ENCODE measurements around the gene PRKAA1.

PRKAA1 gene

DNA sequence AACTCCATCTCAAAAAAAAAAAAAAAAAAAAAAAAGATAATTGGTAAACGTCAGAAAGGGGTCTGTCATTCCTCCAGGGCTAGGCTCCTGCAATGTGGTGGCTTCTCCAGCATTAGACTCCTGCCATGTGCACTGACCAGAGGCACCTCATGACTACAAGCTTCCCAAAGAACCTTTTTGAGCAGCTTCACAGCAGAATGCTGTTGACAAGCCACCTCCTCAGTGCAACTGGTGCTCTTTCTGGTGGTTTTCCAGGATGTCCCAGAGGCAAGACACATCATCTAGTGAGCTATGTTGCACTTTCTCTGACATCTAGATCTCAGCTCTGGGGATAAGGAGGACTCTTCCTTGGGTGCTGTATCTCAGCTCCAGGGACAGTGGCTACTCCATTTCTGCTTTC is 25.3 kb upstream of the PRKAA1 start:
- TF ChIP-seq, protein P1, sequence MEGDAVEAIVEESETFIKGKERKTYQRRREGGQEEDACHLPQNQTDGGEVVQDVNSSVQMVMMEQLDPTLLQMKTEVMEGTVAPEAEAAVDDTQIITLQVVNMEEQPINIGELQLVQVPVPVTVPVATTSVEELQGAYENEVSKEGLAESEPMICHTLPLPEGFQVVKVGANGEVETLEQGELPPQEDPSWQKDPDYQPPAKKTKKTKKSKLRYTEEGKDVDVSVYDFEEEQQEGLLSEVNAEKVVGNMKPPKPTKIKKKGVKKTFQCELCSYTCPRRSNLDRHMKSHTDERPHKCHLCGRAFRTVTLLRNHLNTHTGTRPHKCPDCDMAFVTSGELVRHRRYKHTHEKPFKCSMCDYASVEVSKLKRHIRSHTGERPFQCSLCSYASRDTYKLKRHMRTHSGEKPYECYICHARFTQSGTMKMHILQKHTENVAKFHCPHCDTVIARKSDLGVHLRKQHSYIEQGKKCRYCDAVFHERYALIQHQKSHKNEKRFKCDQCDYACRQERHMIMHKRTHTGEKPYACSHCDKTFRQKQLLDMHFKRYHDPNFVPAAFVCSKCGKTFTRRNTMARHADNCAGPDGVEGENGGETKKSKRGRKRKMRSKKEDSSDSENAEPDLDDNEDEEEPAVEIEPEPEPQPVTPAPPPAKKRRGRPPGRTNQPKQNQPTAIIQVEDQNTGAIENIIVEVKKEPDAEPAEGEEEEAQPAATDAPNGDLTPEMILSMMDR (IDR thresholded peaks at IDR 0.05; ENCODE audit: borderline replicate concordance, insufficient read depth, low read depth, low read length): no peak
- H3K4me3 ChIP-seq (ENCODE audit: low read depth, low read length): no peak overlapping the region

DNA sequence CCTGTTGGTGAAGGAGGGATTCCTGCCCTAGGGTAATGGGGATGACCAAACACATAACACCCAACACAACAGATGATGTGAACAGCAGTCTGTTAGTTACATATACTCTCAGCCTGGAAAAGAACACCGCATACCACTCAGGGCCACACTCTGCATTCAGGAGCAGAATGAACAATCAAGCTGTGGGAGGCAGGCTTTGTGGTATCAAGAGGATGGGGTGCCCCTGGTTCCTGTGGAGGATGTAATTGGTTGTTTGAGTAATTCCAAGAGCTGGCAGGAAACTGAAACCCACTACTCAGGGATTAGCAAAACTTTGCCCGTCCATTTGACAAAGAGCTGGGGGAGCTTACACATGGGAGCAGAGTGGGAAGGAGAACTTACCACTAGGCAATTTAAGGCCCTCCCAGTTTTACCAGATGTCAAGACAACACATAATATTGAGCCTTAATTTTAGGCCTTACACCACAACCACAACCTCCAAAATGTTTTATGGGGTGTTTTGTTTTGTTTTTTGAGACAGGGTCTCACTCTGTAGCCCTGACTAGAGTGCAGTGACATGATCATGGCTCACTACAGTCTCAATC is 15.6 kb upstream of the PRKAA1 start:
- TF ChIP-seq, protein P1 (IDR thresholded peaks at IDR 0.05; ENCODE audit: borderline replicate concordance, insufficient read depth, low read depth, low read length): no peak
- H3K4me3 ChIP-seq (ENCODE audit: low read depth, low read length): no peak overlapping the region

DNA sequence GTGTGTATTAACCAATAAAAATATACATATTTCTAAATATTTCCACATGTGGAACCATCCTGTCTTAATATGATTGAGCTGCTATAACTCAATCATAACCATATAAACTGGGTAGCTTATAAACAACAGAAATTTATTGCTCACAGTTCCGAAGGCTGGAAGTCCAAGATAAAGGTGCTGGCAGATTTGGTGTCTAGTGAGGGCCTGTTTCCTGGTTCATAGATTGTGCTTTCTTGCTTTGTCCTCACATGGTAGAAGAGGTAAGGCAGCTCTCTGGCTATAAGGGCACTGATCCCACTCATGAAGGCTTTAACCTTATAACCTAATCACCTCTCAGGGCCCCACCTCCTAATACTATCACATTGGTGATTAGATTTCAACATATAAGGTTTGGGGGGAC is 14.0 kb upstream of the PRKAA1 start:
- TF ChIP-seq, protein P1 (IDR thresholded peaks at IDR 0.05; ENCODE audit: borderline replicate concordance, insufficient read depth, low read depth, low read length): no peak
- no peak overlapping the region for H3K4me3 ChIP-seq (ENCODE audit: low read depth, low read length)

DNA sequence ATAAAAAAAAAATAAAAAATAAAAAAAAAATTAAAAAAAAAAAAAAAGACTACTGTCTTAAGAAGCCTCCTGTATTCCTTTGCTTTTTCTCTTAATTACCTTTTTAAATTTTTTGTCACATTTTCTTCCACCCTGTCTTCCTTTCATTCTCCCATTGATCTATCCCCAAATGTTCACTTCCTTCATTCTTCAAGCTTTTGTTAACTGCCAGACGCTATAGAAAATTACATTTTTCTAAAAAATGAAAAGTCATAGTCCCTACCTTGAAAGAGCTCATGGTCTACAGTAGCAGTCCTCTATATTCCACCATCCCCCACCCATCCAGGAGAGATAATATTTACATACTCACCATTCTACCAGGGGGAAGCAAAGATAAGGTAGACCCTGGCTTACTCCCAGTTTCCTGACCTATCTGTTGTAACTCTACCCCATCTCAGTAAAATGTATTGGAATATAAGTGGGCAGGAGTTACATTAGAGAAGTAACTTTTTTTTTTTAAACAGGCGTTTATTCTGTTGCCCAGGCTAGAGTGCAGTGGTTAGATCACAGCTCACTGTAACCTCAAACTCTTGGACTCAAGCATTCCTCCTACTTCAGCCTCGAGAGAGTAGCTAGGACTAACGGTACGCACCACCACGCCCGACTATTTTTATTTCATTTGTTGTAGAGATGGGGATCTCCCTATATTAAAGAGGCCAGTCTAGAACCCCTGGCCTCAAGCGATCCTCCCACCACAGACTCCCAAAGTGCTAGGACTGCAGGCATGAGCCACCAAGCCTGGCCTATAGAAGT is 3.8 kb upstream of the PRKAA1 start:
- TF ChIP-seq, protein P1 (IDR thresholded peaks at IDR 0.05; ENCODE audit: borderline replicate concordance, insufficient read depth, low read depth, low read length): no peak
- no peak overlapping the region for H3K4me3 ChIP-seq (ENCODE audit: low read depth, low read length)

DNA sequence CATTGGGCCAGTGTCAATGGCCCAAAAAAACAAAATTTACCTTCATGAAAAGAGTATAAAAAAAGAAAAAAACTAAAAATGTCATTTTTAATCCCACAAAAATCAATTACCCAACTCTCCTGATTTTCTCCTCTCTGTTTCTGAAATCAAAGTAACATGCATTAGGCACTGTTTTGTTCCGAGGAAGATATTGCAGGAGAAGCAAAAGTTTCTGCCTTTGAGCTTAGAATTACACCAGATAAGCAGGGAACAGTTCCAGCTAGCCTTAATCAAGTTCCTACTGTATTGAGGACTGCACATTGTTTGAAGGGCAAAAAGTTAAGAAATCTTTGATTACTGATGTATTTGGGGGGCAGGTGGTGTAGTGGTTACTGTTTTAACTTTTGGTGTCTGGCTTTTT is 1.1 kb upstream of the PRKAA1 start:
- H3K4me3 ChIP-seq (ENCODE audit: low read depth, low read length): no peak overlapping the region
- TF ChIP-seq, protein P1 (IDR thresholded peaks at IDR 0.05; ENCODE audit: borderline replicate concordance, insufficient read depth, low read depth, low read length): no peak

DNA sequence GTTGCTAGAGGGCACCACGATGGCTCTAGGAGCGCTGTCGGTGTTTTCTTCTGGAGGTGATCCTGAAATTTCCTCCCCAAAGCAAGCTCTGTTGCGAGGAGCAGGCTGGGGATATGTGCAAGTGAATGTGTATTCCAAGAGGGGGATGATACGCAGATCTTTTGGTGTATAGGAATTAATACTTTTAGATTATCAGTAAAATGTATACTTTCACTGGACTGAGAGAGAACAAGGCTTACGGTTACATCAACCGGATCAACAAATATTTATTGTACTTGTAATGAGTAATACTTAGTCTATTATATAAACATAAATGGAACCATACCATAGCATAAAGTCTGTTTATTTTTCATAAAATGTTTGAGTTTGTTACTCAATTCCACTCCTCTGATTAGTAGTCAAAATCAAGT is 632 bp upstream of the PRKAA1 start:
- TF ChIP-seq, protein P1 (IDR thresholded peaks at IDR 0.05; ENCODE audit: borderline replicate concordance, insufficient read depth, low read depth, low read length): no peak
- peak overlapping the region; percentile 55 for H3K4me3 ChIP-seq (ENCODE audit: low read depth, low read length)
